ENCODE measurements around the gene ATP6V1B1. TPM values are rescaled to one million over a fixed set of nuclear protein-coding genes. Genes with fewer than 3 reads are reported as not detected.
A peak's percentile ranks its signal among the peaks of the same experiment; 100 is the strongest.

The ATP6V1B1 gene
- total RNA-seq, 1 experiment from 2014 or later: not detected

- ATAC-seq (peak; percentile 79), DNase-seq (ENCODE audit: low spot score) (peak; percentile 87)
- no peaks in the 10 kb centered on the region for H3K9me3 Mint-ChIP-seq
- TF ChIP-seq ESRRA (CRISPR knock-in tag; IDR thresholded peaks at IDR 0.05; ENCODE audit: borderline replicate concordance): no peak
- TF ChIP-seq KAT7 (CRISPR knock-in tag; IDR thresholded peaks at IDR 0.05; ENCODE audit: borderline replicate concordance): no peak
- TF ChIP-seq ZNF317 (CRISPR knock-in tag; IDR thresholded peaks at IDR 0.05; ENCODE audit: borderline replicate concordance, low read depth): no peak
- peak; percentile 75 for TF ChIP-seq HMGXB4 (CRISPR knock-in tag; IDR thresholded peaks at IDR 0.05)
- TF ChIP-seq ETV6 (CRISPR knock-in tag; IDR thresholded peaks at IDR 0.05): peak; percentile 72; the same call in 1 of the 2 replicates
- TF ChIP-seq FOXP1 (CRISPR knock-in tag; IDR thresholded peaks at IDR 0.05; ENCODE audit: borderline replicate concordance): peak; percentile 72; the same call in 1 of the 2 replicates
- peak; percentile 71; the same call in 1 of the 2 replicates for TF ChIP-seq MAX (CRISPR knock-in tag; IDR thresholded peaks at IDR 0.05)
- TF ChIP-seq MYBL2 (CRISPR knock-in tag; IDR thresholded peaks at IDR 0.05): no peak
- TF ChIP-seq ZNF425 (CRISPR knock-in tag; conservative IDR thresholded peaks at IDR 0.05): no peak
- no peak for TF ChIP-seq NFATC4 (CRISPR knock-in tag; IDR thresholded peaks at IDR 0.05)
- peak; percentile 28; the same call in 1 of the 2 replicates for TF ChIP-seq TEAD1 (CRISPR knock-in tag; IDR thresholded peaks at IDR 0.05)
- TF ChIP-seq ZNF232 (CRISPR knock-in tag; IDR thresholded peaks at IDR 0.05): no peak
- 0 out of 2 replicates have a peak, but pooled peaks have one; percentile 10 for TF ChIP-seq TEAD4 (CRISPR knock-in tag; IDR thresholded peaks at IDR 0.05)
- peak; percentile 72 for TF ChIP-seq CTCF (IDR thresholded peaks at IDR 0.05)
- peak; percentile 10; the same call in 1 of the 2 replicates for TF ChIP-seq USF2 (CRISPR knock-in tag; IDR thresholded peaks at IDR 0.05)
- TF ChIP-seq SP1 (CRISPR knock-in tag; conservative IDR thresholded peaks at IDR 0.05): peak; percentile 52
- no peaks in the 10 kb centered on the region for H3K36me3 Mint-ChIP-seq
- ChIA-PET CTCF (interaction anchor here (0.6 to 8.5 kb wide), 17 partner anchors 9 to 265 kb away, joined by 3 to 159 read pairs (median 5); partner anchors contain the start of genes ANKRD53, ATP6V1B1 and NAGK), POLR2A (interaction anchor here (0.7 kb wide), 1 partner anchor 440 kb away, joined by 3 read pairs; no protein-coding TSS in a partner anchor)
- H3K4me1 Mint-ChIP-seq: peaks cover 3% of the 10 kb centered on the region
- H3K27me3 Mint-ChIP-seq (ENCODE audit: low read depth): peaks cover 88% of the 10 kb centered on the region
- H3K4me3 Mint-ChIP-seq: peak overlapping the region; percentile 63
- H3K27ac Mint-ChIP-seq: no peak overlapping the region
Observed at GRCh38 chr2:70964596-70965386, 29.1 kb downstream of the ATP6V1B1 start.

- ChIA-PET POLR2A (interaction anchor here (0.7 kb wide), 1 partner anchor 441 kb away, joined by 3 read pairs; no protein-coding TSS in a partner anchor), CTCF (interaction anchor here (0.9 to 8.5 kb wide), 16 partner anchors 9 to 116 kb away, joined by 3 to 159 read pairs (median 6); partner anchors contain the start of genes ANKRD53 and NAGK)
- TF ChIP-seq IRF1 (CRISPR knock-in tag; IDR thresholded peaks at IDR 0.05): no peak
- TF ChIP-seq AFF4 (CRISPR knock-in tag; IDR thresholded peaks at IDR 0.05; ENCODE audit: borderline replicate concordance): no peak
- no peak for TF ChIP-seq ESRRA (CRISPR knock-in tag; IDR thresholded peaks at IDR 0.05; ENCODE audit: borderline replicate concordance)
- no peak for TF ChIP-seq ZNF425 (CRISPR knock-in tag; conservative IDR thresholded peaks at IDR 0.05)
Observed at GRCh38 chr2:70965506-70965905, 29.8 kb downstream of the ATP6V1B1 start.

More at GRCh38 chr2:70965506-70965905, 29.8 kb downstream of the ATP6V1B1 start:
- H3K27me3 Mint-ChIP-seq (ENCODE audit: low read depth): peaks cover 95% of the 10 kb centered on the region
- H3K36me3 Mint-ChIP-seq: no peaks in the 10 kb centered on the region
- H3K27ac Mint-ChIP-seq: no peak overlapping the region
- H3K9me3 Mint-ChIP-seq: no peaks in the 10 kb centered on the region
- H3K4me3 Mint-ChIP-seq: peak overlapping the region; percentile 63
- peaks cover 3% of the 10 kb centered on the region for H3K4me1 Mint-ChIP-seq
- ATAC-seq (no peak), DNase-seq (ENCODE audit: low spot score) (no peak)
